Fibroblast of lung (primary cell): ENCODE measurements around the gene CYP1A2. TPM values are rescaled to one million over a fixed set of nuclear protein-coding genes. Genes with fewer than 3 reads are reported as not detected.

ENCODE experiments used
- DNase-seq, 2 donors: peaks; one replicate each; pipeline versions ENCODE4 v3.0.0 to v3.0.0-alpha.2; 2010; ENCODE audit warnings: low read depth in 2 of 2
- H2AFZ ChIP-seq: 2 replicates; pipeline ENCODE4 v1.5.1; 2012; ENCODE audit warnings: low read length, control low read depth, inconsistent platforms
- H3K27ac ChIP-seq: 2 replicates; pipeline ENCODE4 v1.5.1; 2011; ENCODE audit warnings: low read length, control low read depth; ENCODE audit not compliant: insufficient read depth
- H3K27me3 ChIP-seq: 2 replicates; pipeline ENCODE4 v1.5.1; 2011; ENCODE audit warnings: mild to moderate bottlenecking, low read length; ENCODE audit not compliant: control insufficient read depth, insufficient read depth
- H3K36me3 ChIP-seq: 2 replicates; pipeline ENCODE4 v1.5.1; 2011; ENCODE audit warnings: low read length; ENCODE audit not compliant: control insufficient read depth, insufficient read depth
- H3K4me1 ChIP-seq: 2 replicates; pipeline ENCODE4 v1.5.1; 2011; ENCODE audit warnings: low read length; ENCODE audit not compliant: control insufficient read depth, insufficient read depth; ENCODE audit errors: extremely low read depth
- H3K4me2 ChIP-seq: 2 replicates; pipeline ENCODE4 v1.5.1; 2011; ENCODE audit warnings: low read length, control low read depth; ENCODE audit not compliant: insufficient read depth; ENCODE audit errors: extremely low read depth
- H3K4me3 ChIP-seq, 4 experiments: fragments of 200-600 bp in 1 of 4; sonication (generic) in 1 of 4; replicated peaks in 1 of 4; 2 replicates each; pipeline ENCODE4 v1.5.1; 2011 to 2016; ENCODE audit warnings: low read length in 4 of 4, low read depth in 3 of 4, mild to moderate bottlenecking in 3 of 4, control low read depth in 2 of 4, inconsistent platforms in 1 of 4, mixed read lengths in 1 of 4; ENCODE audit not compliant: insufficient read depth in 1 of 4; ENCODE audit errors: control extremely low read depth in 1 of 4
- H3K79me2 ChIP-seq: 2 replicates; pipeline ENCODE4 v1.5.1; 2012; ENCODE audit warnings: mild to moderate bottlenecking, low read length, inconsistent platforms; ENCODE audit not compliant: control insufficient read depth, insufficient read depth
- H3K9ac ChIP-seq: 2 replicates; pipeline ENCODE4 v1.5.1; 2011; ENCODE audit warnings: mild to moderate bottlenecking, low read length, control low read depth; ENCODE audit not compliant: insufficient read depth
- H3K9me3 ChIP-seq: 2 replicates; pipeline ENCODE4 v1.5.1; 2012; ENCODE audit warnings: low read depth, low read length; ENCODE audit not compliant: control insufficient read depth, insufficient read depth
- H4K20me1 ChIP-seq: 2 replicates; pipeline ENCODE4 v1.5.1; 2011; ENCODE audit warnings: low read length; ENCODE audit not compliant: control insufficient read depth, insufficient read depth; ENCODE audit errors: extremely low read depth
- EZH2 ChIP-seq: IDR thresholded peaks from 2 replicates; pipeline ENCODE4 v1.5.1; 2012; ENCODE audit warnings: low read length, control low read depth, mild to moderate bottlenecking; ENCODE audit errors: missing control alignments
- polyA plus RNA-seq, 2 donors: library from polyadenylated mRNA; depleted of rRNA in 1 of 2; stranded (reverse) in 1 of 2; unstranded in 1 of 2; fragments of >200 nt; gene quantifications; 2 replicates each; pipeline ENCODE4 v1.2.1, GENCODE V29; 2011 to 2012; ENCODE audit warnings: missing spikeins in 1 of 2
- total RNA-seq: library from RNA; depleted of rRNA; stranded (reverse); fragments of >200 nt; gene quantifications from 2 replicates; pipeline ENCODE4 v1.2.1, GENCODE V29; 2014
- TF ChIP-seq, protein P1 (sequence below), 2 donors: IDR thresholded peaks in 1 of 2; conservative IDR thresholded peaks in 1 of 2; 1 replicate in 1 of 2; 2 replicates in 1 of 2; pipeline ENCODE4 v1.5.1; 2011 to 2012; ENCODE audit warnings: low read length in 2 of 2, control low read depth in 1 of 2, inconsistent platforms in 1 of 2, low read depth in 1 of 2, mild to moderate bottlenecking in 1 of 2

Gene CYP1A2
- total and polyA plus RNA-seq, 2 donors (not counting 1 experiment from before 2014, with no cell fraction given): not detected

DNA sequence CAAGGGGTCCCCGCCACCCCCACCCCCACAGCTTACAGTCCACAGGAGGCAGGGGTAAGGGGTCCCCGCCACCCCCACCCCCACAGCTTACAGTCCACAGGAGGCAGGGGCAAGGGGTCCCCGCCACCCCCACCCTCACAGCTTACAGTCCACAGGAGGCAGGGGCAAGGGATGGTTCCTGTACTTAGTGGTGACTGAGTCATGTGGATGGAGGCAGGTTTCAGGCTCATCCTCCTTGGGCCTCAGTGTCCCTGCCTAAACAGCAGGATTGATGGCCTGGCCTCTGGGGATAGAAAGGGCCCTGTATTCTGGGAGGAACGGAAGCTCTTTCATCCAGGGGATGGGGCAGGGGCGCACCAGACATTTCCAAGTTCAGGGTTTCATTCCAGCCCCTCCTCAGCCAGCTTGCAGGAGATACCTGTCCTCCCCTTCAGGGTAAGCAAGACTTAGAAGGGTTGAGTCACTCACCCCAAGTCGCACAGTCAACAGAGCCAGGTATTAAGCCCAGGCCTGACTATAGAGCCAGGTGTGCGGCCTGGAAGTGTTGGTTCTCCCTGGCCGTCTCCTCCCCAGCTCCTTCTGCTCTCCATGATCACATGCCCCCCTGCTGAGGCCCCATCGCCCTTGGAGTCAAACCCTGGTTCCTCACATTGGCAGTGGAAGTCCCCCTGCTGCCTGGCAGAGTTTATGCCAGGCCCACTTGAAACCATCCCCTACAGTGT lies 45.8 kb downstream of the CYP1A2 start:
- H3K27me3 ChIP-seq: no peaks in the 10 kb centered on the region
- DNase-seq: no peak
- peaks cover 8% of the 10 kb centered on the region for H3K36me3 ChIP-seq
- no peak overlapping the region for H3K4me2 ChIP-seq
- H3K79me2 ChIP-seq: peaks cover 51% of the 10 kb centered on the region
- TF ChIP-seq, protein P1, sequence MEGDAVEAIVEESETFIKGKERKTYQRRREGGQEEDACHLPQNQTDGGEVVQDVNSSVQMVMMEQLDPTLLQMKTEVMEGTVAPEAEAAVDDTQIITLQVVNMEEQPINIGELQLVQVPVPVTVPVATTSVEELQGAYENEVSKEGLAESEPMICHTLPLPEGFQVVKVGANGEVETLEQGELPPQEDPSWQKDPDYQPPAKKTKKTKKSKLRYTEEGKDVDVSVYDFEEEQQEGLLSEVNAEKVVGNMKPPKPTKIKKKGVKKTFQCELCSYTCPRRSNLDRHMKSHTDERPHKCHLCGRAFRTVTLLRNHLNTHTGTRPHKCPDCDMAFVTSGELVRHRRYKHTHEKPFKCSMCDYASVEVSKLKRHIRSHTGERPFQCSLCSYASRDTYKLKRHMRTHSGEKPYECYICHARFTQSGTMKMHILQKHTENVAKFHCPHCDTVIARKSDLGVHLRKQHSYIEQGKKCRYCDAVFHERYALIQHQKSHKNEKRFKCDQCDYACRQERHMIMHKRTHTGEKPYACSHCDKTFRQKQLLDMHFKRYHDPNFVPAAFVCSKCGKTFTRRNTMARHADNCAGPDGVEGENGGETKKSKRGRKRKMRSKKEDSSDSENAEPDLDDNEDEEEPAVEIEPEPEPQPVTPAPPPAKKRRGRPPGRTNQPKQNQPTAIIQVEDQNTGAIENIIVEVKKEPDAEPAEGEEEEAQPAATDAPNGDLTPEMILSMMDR (conservative IDR thresholded peaks at IDR 0.05 in 1 of 2, IDR thresholded peaks at IDR 0.05 in 1 of 2; ENCODE audit: low read depth in 1 of 2, low read length in 2 of 2): no peak
- TF ChIP-seq EZH2: no peak
- peaks cover 22% of the 10 kb centered on the region for H3K4me1 ChIP-seq
- no peak overlapping the region for H3K4me3 ChIP-seq
- H3K9ac ChIP-seq: no peak overlapping the region
- H3K9me3 ChIP-seq: no peaks in the 10 kb centered on the region
- no peak overlapping the region for H2AFZ ChIP-seq
- no peaks in the 10 kb centered on the region for H4K20me1 ChIP-seq
- no peak overlapping the region for H3K27ac ChIP-seq

DNA sequence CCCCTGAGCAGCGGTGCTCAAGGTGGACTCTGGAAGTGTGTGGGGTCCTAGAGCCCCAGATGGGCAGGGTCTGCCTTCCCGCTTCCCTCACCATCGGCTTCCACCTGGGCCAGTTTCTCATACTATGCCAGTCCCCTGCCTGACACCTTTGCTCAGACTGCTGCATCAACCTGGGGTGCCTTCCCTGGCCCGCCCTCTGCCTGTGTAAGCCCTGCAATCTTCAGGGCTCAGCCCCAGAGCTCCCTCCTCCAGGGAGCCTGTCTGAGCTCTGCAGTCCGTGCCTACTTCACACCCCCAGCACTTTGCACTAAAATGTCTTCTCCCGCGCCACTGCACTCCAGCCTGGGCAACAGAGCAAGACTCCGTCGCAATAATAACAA lies 46.3 kb downstream of the CYP1A2 start:
- Histone ChIP-seq H3K9me3 (no peaks in the 10 kb centered on the region), H2AFZ (no peak overlapping the region), H4K20me1 (no peaks in the 10 kb centered on the region), H3K9ac (no peak overlapping the region), H3K27ac (no peak overlapping the region), H3K27me3 (no peaks in the 10 kb centered on the region), H3K4me3 (no peak overlapping the region), H3K36me3 (peaks cover 11% of the 10 kb centered on the region), H3K4me1 (peaks cover 19% of the 10 kb centered on the region), H3K79me2 (peaks cover 47% of the 10 kb centered on the region), H3K4me2 (no peak overlapping the region)
- TF ChIP-seq, protein P1 (conservative IDR thresholded peaks at IDR 0.05 in 1 of 2, IDR thresholded peaks at IDR 0.05 in 1 of 2; ENCODE audit: low read depth in 1 of 2, low read length in 2 of 2): no peak
- TF ChIP-seq EZH2: no peak
- no peak for DNase-seq

DNA sequence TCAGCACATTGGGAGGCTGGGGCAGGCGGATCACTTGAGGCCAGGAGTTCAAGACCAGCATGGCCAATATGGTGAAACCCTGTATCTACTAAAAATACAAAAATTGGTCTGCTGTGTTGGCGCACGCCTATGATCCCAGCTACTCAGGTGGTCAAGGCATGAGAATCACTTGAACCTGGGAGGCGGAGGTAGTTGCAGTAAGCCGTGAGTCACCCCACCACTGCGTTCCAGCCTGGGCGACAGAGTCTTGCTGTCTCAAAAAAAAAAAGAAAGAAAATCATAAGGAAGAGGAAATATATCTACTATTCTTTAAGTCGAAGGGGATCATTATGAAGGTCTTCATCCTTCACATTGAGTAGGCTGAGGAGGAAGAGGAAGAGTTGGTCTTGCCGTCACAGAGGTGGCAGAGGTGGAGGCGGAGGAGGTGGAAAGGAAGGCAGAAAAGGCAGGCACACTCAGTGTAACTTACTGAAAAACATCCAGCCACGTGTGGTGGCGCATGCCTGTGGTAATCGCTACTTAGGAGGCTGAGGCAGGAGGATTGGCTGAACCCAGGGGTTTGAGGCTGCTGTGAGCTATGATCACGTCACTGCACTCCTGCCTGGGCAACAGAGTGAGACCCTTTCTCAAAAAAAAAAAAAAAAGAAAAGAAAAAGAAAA lies 47.5 kb downstream of the CYP1A2 start:
- no peak overlapping the region for H3K4me3 ChIP-seq
- H3K9ac ChIP-seq: no peak overlapping the region
- DNase-seq: peak in 1 of 2 donors; percentile 16
- H3K27me3 ChIP-seq: no peaks in the 10 kb centered on the region
- H3K9me3 ChIP-seq: no peaks in the 10 kb centered on the region
- peaks cover 11% of the 10 kb centered on the region for H3K36me3 ChIP-seq
- no peaks in the 10 kb centered on the region for H4K20me1 ChIP-seq
- no peak for TF ChIP-seq EZH2
- TF ChIP-seq, protein P1 (conservative IDR thresholded peaks at IDR 0.05 in 1 of 2, IDR thresholded peaks at IDR 0.05 in 1 of 2; ENCODE audit: low read depth in 1 of 2, low read length in 2 of 2): no peak
- H3K4me1 ChIP-seq: peaks cover 14% of the 10 kb centered on the region
- H2AFZ ChIP-seq: no peak overlapping the region
- H3K79me2 ChIP-seq: peaks cover 47% of the 10 kb centered on the region
- H3K27ac ChIP-seq: no peak overlapping the region
- H3K4me2 ChIP-seq: no peak overlapping the region
